GM10266 (cell line): Measurements from ENCODE around the gene CADM3.

Experiments
- DNase-seq: peaks from one replicate; pipeline ENCODE4 v3.0.0; 2012; ENCODE audit errors: extremely low spot score
- TF ChIP-seq, protein P1 (sequence below): IDR thresholded peaks from 2 replicates; pipeline ENCODE4 v1.5.1; 2012; ENCODE audit warnings: mild to moderate bottlenecking, low read depth; ENCODE audit not compliant: control insufficient read depth, insufficient read depth; ENCODE audit errors: missing control alignments

The CADM3 gene

DNA sequence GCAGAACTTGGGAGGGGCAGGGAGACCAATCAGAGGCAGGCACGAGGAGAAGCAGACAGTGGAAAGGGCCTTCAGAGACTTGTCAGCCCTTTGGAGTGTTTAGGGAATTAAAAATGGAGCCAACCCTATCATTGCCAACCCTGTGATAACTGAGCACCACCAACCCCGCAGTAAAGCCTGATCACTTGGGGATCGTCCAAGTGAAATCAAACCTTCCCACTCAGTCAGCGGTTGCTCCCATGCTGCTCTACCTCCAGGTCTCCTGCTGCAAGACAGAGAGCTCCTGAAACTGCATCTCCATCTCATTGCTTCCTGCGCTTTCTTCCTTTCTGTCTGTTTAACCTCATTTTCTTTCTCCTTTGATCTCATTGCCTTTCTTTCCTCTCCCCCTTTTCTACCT lies 28.5 kb downstream of the CADM3 start:
- TF ChIP-seq, protein P1, sequence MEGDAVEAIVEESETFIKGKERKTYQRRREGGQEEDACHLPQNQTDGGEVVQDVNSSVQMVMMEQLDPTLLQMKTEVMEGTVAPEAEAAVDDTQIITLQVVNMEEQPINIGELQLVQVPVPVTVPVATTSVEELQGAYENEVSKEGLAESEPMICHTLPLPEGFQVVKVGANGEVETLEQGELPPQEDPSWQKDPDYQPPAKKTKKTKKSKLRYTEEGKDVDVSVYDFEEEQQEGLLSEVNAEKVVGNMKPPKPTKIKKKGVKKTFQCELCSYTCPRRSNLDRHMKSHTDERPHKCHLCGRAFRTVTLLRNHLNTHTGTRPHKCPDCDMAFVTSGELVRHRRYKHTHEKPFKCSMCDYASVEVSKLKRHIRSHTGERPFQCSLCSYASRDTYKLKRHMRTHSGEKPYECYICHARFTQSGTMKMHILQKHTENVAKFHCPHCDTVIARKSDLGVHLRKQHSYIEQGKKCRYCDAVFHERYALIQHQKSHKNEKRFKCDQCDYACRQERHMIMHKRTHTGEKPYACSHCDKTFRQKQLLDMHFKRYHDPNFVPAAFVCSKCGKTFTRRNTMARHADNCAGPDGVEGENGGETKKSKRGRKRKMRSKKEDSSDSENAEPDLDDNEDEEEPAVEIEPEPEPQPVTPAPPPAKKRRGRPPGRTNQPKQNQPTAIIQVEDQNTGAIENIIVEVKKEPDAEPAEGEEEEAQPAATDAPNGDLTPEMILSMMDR, result no peak

DNA sequence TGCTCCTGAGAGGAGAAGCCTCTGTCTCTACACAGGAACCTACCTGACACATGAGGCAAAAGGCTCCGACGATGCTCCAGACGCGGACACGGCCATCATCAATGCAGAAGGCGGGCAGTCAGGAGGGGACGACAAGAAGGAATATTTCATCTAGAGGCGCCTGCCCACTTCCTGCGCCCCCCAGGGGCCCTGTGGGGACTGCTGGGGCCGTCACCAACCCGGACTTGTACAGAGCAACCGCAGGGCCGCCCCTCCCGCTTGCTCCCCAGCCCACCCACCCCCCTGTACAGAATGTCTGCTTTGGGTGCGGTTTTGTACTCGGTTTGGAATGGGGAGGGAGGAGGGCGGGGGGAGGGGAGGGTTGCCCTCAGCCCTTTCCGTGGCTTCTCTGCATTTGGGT lies 29.4 kb downstream of the CADM3 start:
- no peak for DNase-seq
- TF ChIP-seq, protein P1, result no peak

More for the DNA sequence above, 28.5 kb downstream of the CADM3 start:
- no peak for DNase-seq

DNA sequence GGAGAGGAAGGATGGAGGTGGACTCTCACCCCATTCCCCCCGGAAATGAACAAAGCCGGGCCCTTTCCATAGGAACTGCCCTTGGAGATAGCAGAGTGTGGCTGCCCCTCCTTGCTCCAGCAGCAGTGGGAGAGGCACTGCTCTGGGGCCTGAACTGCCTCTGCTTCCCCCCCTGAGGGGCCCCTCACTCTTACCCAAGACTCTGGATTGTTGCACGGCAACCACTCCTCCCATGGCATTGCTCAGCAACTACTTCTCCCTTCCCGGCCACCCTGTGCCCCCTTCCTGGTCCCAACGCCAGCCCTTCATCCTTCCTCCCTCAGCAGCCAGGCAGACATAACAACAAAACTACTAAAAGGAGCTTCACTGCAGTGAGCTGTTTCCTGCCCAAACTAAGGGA lies 30.2 kb downstream of the CADM3 start:
- TF ChIP-seq, protein P1, result no peak
- DNase-seq, result no peak

DNA sequence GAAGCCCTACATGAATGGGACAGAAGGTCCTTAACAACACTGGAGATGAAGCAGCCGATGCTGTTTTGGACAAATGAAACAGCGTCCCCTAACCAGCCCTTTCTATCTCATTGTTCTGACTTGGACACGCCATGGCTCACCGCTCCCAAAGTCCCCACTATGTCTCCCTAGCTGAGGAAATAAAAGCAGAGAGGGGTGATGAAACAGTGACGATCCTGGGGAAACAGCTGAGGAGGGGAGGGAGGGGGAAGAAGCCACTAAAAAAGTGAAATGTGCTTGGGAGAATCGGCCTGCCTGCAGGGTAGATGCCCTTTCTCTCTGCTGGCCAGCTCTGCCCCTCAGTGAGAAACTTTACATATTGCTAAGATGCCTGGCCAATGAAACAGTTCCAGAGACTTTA lies 32.2 kb downstream of the CADM3 start:
- TF ChIP-seq, protein P1, result no peak
- DNase-seq, result no peak

DNA sequence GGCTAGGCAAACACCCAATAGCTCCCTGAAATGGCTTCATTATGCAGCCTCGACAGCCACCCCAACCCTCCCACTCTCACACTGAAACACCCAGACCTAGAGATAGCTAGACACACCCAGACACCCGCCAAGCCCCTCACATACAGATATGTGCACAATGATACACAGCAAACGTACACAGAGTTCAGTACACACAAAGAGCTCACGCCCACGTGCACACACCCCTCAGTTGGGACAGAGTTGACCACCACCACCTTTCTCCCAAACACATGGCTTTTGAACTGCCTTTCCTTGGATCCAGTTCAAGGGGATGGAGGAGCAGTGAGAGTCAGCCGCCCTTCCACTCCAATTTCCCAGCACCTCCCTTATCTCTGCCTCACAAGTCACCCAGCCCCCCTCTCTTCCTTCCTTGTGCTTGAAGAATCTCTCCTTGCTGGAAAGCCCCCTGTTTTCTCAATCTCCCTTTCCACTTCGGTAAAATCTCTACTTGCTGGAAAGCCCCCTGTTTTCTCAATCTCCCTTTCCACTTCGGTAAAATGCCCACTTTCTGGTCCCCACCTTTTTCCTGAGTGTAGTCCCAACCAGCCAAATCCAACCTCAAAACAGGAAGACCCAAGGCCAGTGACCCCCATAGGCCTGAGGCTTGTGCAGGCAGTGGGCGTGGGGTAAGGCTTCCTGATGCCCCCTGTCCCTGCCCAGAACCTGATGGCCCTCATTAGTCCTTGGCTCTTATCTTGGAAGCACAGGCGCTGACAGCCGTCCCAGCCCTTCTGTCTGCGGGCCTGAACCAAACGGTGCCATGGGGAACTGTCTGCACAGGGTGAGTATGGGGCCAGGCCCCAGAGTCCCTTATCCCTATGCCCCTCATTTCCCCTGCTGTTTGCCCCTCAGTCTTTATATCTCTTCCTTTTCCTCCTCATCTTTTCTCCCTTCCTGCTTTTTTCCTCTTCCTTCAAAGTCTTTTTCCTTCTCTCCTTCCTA lies 33.0 kb downstream of the CADM3 start, which contains the start of gene ACKR1:
ACKR1 (plus strand) TSS at position 715 of the 981 bp plus-strand sequence; CDS start at position 800, 85 bp downstream.
- TF ChIP-seq, protein P1, result no peak
- no peak for DNase-seq

DNA sequence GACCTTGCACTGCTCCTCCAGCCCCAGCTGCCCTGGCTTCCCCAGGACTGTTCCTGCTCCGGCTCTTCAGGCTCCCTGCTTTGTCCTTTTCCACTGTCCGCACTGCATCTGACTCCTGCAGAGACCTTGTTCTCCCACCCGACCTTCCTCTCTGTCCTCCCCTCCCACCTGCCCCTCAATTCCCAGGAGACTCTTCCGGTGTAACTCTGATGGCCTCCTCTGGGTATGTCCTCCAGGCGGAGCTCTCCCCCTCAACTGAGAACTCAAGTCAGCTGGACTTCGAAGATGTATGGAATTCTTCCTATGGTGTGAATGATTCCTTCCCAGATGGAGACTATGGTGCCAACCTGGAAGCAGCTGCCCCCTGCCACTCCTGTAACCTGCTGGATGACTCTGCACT lies 33.8 kb downstream of the CADM3 start:
- DNase-seq, result no peak
- TF ChIP-seq, protein P1, result no peak

DNA sequence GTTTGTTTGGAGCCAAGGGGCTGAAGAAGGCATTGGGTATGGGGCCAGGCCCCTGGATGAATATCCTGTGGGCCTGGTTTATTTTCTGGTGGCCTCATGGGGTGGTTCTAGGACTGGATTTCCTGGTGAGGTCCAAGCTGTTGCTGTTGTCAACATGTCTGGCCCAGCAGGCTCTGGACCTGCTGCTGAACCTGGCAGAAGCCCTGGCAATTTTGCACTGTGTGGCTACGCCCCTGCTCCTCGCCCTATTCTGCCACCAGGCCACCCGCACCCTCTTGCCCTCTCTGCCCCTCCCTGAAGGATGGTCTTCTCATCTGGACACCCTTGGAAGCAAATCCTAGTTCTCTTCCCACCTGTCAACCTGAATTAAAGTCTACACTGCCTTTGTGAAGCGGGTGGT lies 34.7 kb downstream of the CADM3 start:
- no peak for DNase-seq
- TF ChIP-seq, protein P1, result no peak
